ENCODE data around the gene PES1. TPM values are rescaled to one million over a fixed set of nuclear protein-coding genes. Genes with fewer than 3 reads are reported as not detected.
"Not testable (repeated sequence)": the region's sequence is repeated elsewhere in the genome, so short reads cannot be mapped to it uniquely, and the experiment has no call there.

Gene PES1
- total RNA-seq, 1 donor from 2014 or later, result 19.3 TPM

DNA sequence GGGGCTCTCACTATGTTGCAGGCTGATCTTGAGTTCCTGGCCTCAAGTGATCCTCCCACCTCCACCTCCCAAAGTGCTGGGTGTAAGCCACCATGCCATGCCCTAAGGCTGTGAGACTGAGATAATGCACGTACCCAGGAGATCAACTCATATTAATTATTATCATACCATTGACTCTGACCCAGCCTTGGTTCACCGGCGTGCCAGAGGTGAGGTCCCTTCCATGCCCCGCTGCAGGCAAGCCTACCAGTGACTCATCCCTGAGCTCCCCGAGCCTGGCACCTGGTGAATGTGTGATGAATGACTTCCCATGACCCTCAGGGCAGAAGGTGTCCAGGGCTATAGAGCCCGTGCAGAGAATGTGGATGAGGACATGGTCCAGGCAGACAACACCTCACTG is 29.3 kb downstream of the PES1 start:
- ATAC-seq (ENCODE audit: poor library complexity) (no peak), DNase-seq (no peak)
- intact Hi-C loops (cut with DNase I), result no loop called here

DNA sequence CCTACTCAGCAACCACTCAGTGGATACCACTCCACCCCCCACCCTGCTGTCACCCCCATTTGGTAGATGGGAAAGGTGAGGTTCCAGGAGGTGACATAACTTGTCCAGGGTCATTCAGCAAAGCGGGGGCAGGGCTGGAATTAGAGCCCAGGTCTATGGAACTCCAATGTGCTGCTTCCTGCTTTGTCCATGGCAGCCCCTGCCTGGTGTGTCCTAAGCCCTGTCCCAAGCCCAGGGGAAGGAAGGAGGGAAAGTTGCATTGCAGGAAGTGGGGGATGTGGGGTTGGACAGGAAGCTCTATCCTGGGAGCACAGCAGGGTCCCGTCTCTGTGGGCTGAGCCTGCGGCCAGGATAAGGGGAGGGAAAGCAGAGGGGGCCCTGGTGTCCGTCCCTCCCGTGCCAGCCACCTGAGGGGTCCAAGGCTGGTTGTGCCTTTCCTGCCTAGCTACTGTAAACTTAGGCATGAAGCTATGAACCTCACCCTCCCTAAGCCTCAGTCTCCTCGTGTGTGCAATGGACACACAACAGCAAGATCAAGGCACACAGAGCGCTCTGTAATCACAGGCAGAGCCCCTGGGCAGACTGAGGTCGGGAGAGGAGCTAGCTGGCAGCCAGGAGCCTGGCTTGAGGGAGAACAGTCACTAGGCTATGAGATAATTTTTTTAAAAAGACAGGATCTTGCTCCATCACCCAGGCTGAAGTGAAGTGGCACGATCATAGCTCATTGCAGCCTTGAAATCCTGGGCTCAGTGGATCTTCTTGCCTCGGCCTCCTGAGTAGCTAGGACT is 30.1 kb downstream of the PES1 start:
- DNase-seq (no peak), ATAC-seq (ENCODE audit: poor library complexity) (no peak)
- intact Hi-C loops (cut with DNase I), result no loop called here

GRCh38 chr22:30560643-30561202 is 31.0 kb downstream of the PES1 start:
- intact Hi-C loops (cut with DNase I); DNase-seq; ATAC-seq (ENCODE audit: poor library complexity): not testable (repeated sequence)

GRCh38 chr22:30559889-30560288 is 31.8 kb downstream of the PES1 start:
- DNase-seq (no peak), ATAC-seq (ENCODE audit: poor library complexity) (no peak)
- intact Hi-C loops (cut with DNase I), result no loop called here

GRCh38 chr22:30557243-30557642 is 34.5 kb downstream of the PES1 start:
- DNase-seq (no peak), ATAC-seq (ENCODE audit: poor library complexity) (no peak)
- intact Hi-C loops (cut with DNase I), result no loop called here

GRCh38 chr22:30556388-30556787 is 35.3 kb downstream of the PES1 start:
- DNase-seq (no peak), ATAC-seq (ENCODE audit: poor library complexity) (no peak)
- intact Hi-C loops (cut with DNase I), result no loop called here

GRCh38 chr22:30555282-30556210 is 36.2 kb downstream of the PES1 start:
- DNase-seq, result no peak
- intact Hi-C loops (cut with DNase I), result no loop called here

DNA sequence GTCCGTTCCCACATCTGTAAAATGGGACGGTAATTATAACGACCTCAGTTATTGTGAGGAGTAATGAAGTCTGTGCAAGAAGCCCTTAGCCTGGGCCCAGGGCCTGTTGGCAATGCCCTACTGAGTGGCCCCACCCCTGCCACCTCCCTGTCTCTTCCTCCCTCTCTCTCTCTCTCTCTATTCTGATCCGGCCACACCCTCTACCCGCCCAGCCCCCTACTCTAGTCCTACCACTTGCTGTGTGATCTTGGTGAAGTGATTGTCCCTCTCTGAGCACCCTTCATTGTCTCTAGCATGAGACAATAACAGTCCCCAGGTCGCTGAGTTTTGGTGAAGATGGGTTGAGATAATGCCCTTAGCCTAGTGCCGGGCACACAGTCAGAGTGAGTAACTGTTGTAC is 37.7 kb downstream of the PES1 start:
- DNase-seq (no peak), ATAC-seq (ENCODE audit: poor library complexity) (no peak)
- intact Hi-C loops (cut with DNase I), result no loop called here

More at GRCh38 chr22:30555282-30556210, 36.2 kb downstream of the PES1 start:
- ATAC-seq (ENCODE audit: poor library complexity), result no peak

DNA sequence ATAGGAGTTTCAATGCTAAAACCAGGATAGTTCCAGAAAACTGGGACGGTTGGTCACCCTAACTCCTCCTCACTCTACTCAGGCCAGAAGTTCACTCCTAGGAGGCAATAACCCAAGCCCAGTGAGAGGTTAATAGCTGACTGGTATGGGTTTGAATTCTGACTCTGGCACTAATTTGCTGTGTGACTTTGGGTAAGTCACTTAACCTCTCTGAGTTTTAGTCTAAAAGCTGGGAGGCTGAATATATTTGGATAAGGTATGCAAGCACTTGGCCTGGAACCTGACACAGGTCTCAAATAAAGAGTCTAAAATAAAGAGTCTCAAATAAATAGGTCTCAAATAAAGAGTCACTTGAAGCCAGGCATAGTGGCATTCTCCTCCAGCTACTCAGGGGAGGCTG is 39.0 kb downstream of the PES1 start:
- ATAC-seq (ENCODE audit: poor library complexity) (no peak), DNase-seq (no peak)
- intact Hi-C loops (cut with DNase I), result no loop called here

GRCh38 chr22:30551813-30552212 is 39.9 kb downstream of the PES1 start:
- DNase-seq; intact Hi-C loops (cut with DNase I); ATAC-seq (ENCODE audit: poor library complexity): not testable (repeated sequence)

DNA sequence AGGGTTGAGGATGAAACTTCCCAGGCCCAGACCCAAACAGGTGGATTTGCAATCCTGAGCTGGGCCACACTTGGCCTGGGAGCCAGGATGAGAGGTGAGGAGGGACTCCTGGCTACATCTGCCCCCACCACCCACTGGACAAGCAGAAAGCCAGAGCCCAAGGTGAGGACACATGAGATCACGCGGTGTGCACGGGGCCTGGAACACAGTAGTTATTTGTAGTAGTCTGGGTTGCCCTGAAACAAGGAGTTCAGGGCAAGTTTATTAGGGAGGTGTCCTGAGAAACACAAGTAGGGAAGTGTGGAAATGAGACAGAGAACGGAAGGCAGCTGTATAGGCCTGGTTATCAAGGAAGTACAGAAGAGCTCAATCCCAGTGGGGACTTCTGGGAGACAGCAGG is 44.5 kb downstream of the PES1 start:
- intact Hi-C loops (cut with DNase I), result no loop called here
- DNase-seq (no peak), ATAC-seq (ENCODE audit: poor library complexity) (no peak)

GRCh38 chr22:30546616-30547015 is 45.1 kb downstream of the PES1 start, which contains the start of gene SEC14L6:
TSS of gene SEC14L6 (minus strand) at chr22:30546741. CDS start at chr22:30546682, 59 bp downstream.
- intact Hi-C loops (cut with DNase I), result no loop called here

DNA sequence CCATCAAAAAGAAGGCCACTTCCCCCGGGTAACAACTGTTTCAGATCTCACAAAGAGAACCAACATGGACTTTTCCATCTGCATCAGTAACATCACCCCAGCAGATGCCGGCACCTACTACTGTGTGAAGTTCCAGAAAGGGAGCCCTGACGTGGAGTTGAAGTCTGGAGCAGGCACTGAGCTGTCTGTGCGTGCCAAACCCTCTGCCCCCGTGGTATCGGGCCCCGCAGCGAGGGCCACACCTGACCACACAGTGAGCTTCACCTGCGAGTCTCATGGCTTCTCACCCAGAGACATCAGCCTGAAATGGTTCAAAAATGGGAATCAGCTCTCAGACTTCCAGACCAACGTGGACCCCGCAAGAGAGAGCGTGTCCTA is 48.9 kb downstream of the PES1 start:
- intact Hi-C loops (cut with DNase I), result no loop called here
- DNase-seq (peak; percentile 1), ATAC-seq (ENCODE audit: poor library complexity) (no peak)

More at GRCh38 chr22:30546616-30547015, 45.1 kb downstream of the PES1 start, which contains the start of gene SEC14L6:
- DNase-seq (peak; percentile 17), ATAC-seq (ENCODE audit: poor library complexity) (no peak)

- intact Hi-C loops (cut with DNase I), result no loop called here
- ATAC-seq (ENCODE audit: poor library complexity), result no peak
- DNase-seq, result peak; percentile 5
Measured at GRCh38 chr22:30541961-30542810, 49.5 kb downstream of the PES1 start.

DNA sequence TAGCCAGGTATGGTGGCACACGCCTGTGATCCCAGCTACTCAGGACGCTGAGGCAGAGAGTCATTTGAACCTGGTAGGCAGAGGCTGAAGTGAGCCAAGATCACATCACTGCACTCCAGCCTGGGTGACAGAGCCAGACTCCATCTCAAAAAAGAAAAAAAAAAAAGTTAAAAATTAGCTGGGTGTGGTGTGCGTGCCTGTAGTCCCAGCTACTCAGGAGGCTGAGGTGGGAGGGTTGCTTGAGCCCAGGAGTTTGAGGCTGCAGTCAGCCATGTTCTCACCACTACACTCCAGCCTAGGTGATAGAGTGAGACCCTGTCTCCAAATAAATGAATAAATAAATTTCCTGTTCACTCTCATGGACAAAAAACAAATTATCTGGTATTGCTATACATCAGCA is 50.2 kb downstream of the PES1 start:
- ATAC-seq (ENCODE audit: poor library complexity); intact Hi-C loops (cut with DNase I); DNase-seq: not testable (repeated sequence)

DNA sequence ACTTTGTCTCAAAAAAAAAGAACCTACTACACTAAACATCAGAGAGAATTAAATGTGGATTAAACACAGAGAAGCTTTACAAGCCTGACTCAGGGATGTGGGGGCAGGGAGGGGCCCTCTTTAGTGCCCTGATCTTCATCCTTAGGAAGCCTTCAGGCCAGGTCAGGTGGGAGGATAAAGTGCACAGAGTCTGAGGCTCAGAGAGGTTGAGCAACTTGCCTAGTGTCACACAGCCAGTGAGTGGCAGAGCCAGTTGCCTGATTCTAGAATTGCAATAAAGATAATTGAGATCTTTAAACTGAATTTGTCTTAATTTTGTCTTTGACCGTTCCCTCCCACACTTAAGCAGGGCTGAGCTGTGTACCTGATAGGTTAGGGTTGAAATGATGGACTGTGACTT is 52.3 kb downstream of the PES1 start:
- DNase-seq, result no peak
- intact Hi-C loops (cut with DNase I), result no loop called here
- no peak for ATAC-seq (ENCODE audit: poor library complexity)

DNA sequence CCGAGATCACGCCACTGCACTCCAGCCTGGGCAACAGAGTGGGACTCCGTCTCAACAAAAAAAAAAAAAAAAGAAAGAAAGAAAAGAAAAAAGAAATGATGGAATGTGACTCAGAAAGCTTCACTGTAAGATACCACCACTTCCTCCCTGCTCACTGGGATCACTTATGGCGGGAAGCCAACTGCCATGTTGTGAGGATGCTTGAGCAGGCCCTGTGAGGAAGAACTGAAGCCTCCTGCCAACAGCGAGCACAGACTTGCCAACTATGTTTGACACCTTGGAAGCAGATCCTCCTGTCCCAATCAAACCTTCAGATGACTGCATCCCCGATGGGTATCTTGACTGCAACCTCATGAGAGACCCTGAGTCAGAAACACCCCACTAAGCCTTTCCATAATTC is 53.4 kb downstream of the PES1 start:
- intact Hi-C loops (cut with DNase I), result no loop called here

DNA sequence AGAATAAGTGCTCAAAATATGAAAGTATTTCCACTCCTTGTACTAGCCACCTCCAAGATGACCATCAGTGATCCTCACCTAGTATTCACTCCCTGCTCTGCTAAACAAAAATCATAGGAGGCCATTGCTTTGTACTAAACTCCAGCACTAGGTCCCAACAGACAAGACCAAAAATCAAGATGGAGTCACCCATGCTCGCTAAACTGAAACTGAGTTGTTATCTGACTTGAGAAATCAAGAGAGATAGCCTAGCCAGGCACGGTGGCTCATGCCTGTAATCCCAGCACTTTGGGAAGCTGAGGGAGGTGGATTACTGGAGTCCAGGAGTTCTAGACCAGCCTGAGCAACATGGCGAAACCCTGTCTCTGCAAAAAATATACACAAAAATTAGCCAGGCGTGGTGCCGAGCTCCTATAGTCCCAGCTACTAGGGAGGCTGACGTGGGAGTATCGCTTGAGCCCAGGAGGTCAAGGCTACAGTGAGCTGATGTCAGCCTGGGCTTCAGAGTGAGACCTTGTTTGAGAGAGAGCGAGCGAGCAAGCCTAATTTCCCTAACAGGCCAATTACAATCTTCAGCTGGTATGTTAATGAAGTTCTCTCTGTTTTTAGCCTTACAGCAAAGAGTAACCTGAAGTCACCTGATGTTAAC is 54.5 kb downstream of the PES1 start:
- no peak for ATAC-seq (ENCODE audit: poor library complexity)
- intact Hi-C loops (cut with DNase I), result no loop called here
- no peak for DNase-seq

More for the DNA sequence above, 53.4 kb downstream of the PES1 start:
- no peak for DNase-seq
- no peak for ATAC-seq (ENCODE audit: poor library complexity)

Data from Right ventricle myocardium superior (tissue), 1 donor.